Stimulated activated CD8-positive, alpha-beta memory T cell treated with anti-CD3 and anti-CD28 coated beads, Interleukin-4, amount 100 ng/mL, for 4 hours (primary cell): Measurements from ENCODE around the gene DGKB.

Experiments
- DNase-seq, 2 donors: peaks; one replicate each; pipeline ENCODE4 v3.0.0-alpha.2; 2020; ENCODE audit warnings: low read depth in 2 of 2, low spot score in 1 of 2

The DGKB gene

GRCh38 chr7:14690486-14690885 lies 212.1 kb downstream of the DGKB start:
- no peak for DNase-seq

GRCh38 chr7:14690075-14690474 lies 212.5 kb downstream of the DGKB start:
- DNase-seq, result no peak

GRCh38 chr7:14688208-14688607 lies 214.3 kb downstream of the DGKB start:
- DNase-seq, result no peak

- DNase-seq, result no peak
Measured at GRCh38 chr7:14687777-14688176, 214.8 kb downstream of the DGKB start.

- DNase-seq, result no peak
Measured at GRCh38 chr7:14687241-14687640, 215.3 kb downstream of the DGKB start.

- no peak for DNase-seq
Measured at GRCh38 chr7:14685167-14685566, 217.4 kb downstream of the DGKB start.

- no peak for DNase-seq
Measured at GRCh38 chr7:14682910-14683465, 219.6 kb downstream of the DGKB start.

GRCh38 chr7:14676896-14677295 lies 225.7 kb downstream of the DGKB start:
- no peak for DNase-seq

- DNase-seq, result no peak
Measured at GRCh38 chr7:14673202-14673601, 229.3 kb downstream of the DGKB start.

- DNase-seq, result no peak
Measured at GRCh38 chr7:14666913-14667312, 235.6 kb downstream of the DGKB start.

GRCh38 chr7:14666304-14666703 lies 236.2 kb downstream of the DGKB start:
- no peak for DNase-seq

- DNase-seq, result no peak
Measured at GRCh38 chr7:14639801-14640200, 262.8 kb downstream of the DGKB start.

- no peak for DNase-seq
Measured at GRCh38 chr7:14639329-14639728, 263.2 kb downstream of the DGKB start.

GRCh38 chr7:14637968-14638367 lies 264.6 kb downstream of the DGKB start:
- no peak for DNase-seq

GRCh38 chr7:14635955-14636354 lies 266.6 kb downstream of the DGKB start:
- no peak for DNase-seq

GRCh38 chr7:14630048-14630447 lies 272.5 kb downstream of the DGKB start:
- DNase-seq, result no peak

GRCh38 chr7:14628516-14628915 lies 274.0 kb downstream of the DGKB start:
- no peak for DNase-seq

GRCh38 chr7:14626076-14626475 lies 276.5 kb downstream of the DGKB start:
- no peak for DNase-seq

GRCh38 chr7:14622559-14622958 lies 280.0 kb downstream of the DGKB start:
- no peak for DNase-seq

GRCh38 chr7:14606101-14606500 lies 296.4 kb downstream of the DGKB start:
- DNase-seq, result no peak

- DNase-seq, result no peak
Measured at GRCh38 chr7:14604606-14605005, 297.9 kb downstream of the DGKB start.

GRCh38 chr7:14602851-14603250 lies 299.7 kb downstream of the DGKB start:
- no peak for DNase-seq

- DNase-seq, result no peak
Measured at GRCh38 chr7:14600766-14601367, 301.7 kb downstream of the DGKB start.
